WTC11 (cell line): ENCODE results near the gene PRIM1. TPM values are rescaled to one million over a fixed set of nuclear protein-coding genes. Genes with fewer than 3 reads are reported as not detected.

ENCODE experiments used
- ATAC-seq: fragments of 200-7000 bp; cut with Tn5 transposase; 2 replicates; pipeline ENCODE4 v1.10.0; 2021; ENCODE audit warnings: mild to moderate bottlenecking, moderate library complexity
- CTCF ChIA-PET: fragments of 300-600 bp; sonication (Branson Sonifier 250); formaldehyde crosslinking; loops from one replicate; lab custom pipeline; 2021; ENCODE audit warnings: antibody characterized with exemption; lab: Charles Lee
- POLR2A ChIA-PET: fragments of 350-600 bp; sonication (Branson Sonifier 250); formaldehyde crosslinking; loops from one replicate; lab custom pipeline; 2021; ENCODE audit warnings: antibody characterized with exemption; lab: Charles Lee
- DNase-seq: peaks from one replicate; pipeline ENCODE4 v3.0.0; 2021; ENCODE audit warnings: low spot score
- H3K27ac Mint-ChIP-seq: 2 replicates; pipeline ENCODE4 v1.8.0; 2021; ENCODE audit warnings: mixed read lengths
- H3K27me3 Mint-ChIP-seq: 2 replicates; pipeline ENCODE4 v1.8.0; 2021; ENCODE audit warnings: low read depth, mild to moderate bottlenecking, moderate library complexity, mixed read lengths
- H3K36me3 Mint-ChIP-seq: 2 replicates; pipeline ENCODE4 v1.8.0; 2021; ENCODE audit warnings: mixed read lengths
- H3K4me1 Mint-ChIP-seq: 2 replicates; pipeline ENCODE4 v1.8.0; 2022; ENCODE audit warnings: mixed read lengths
- H3K4me3 Mint-ChIP-seq: 2 replicates; pipeline ENCODE4 v1.8.0; 2021; ENCODE audit warnings: mild to moderate bottlenecking, moderate library complexity, mixed read lengths
- H3K9me3 Mint-ChIP-seq: 2 replicates; pipeline ENCODE4 v1.8.0; 2021; ENCODE audit warnings: mixed read lengths
- E2F1 ChIP-seq: sonication (generic); formaldehyde crosslinking; IDR thresholded peaks from 2 replicates; pipeline ENCODE4 v1.8.0; 2022; ENCODE audit warnings: mild to moderate bottlenecking, missing genetic modification reagents
- E2F4 ChIP-seq: sonication (generic); formaldehyde crosslinking; IDR thresholded peaks from 2 replicates; pipeline ENCODE4 v1.8.1; 2022; ENCODE audit warnings: low read depth, mild to moderate bottlenecking, moderate library complexity, missing genetic modification reagents, borderline replicate concordance
- ELF4 ChIP-seq: sonication (generic); formaldehyde crosslinking; IDR thresholded peaks from 2 replicates; pipeline ENCODE4 v1.8.1; 2022; ENCODE audit warnings: low read depth, mild to moderate bottlenecking, moderate library complexity, missing genetic modification reagents
- ETV6 ChIP-seq: sonication (generic); formaldehyde crosslinking; IDR thresholded peaks from 2 replicates; pipeline ENCODE4 v1.8.1; 2022; ENCODE audit warnings: mild to moderate bottlenecking, missing genetic modification reagents
- FOXP1 ChIP-seq: sonication (generic); formaldehyde crosslinking; IDR thresholded peaks from 2 replicates; pipeline ENCODE4 v1.8.0; 2022; ENCODE audit warnings: missing genetic modification reagents, mild to moderate bottlenecking, moderate library complexity, borderline replicate concordance
- FOXP4 ChIP-seq: sonication (generic); formaldehyde crosslinking; IDR thresholded peaks from 2 replicates; pipeline ENCODE4 v1.8.0; 2022; ENCODE audit warnings: mild to moderate bottlenecking, missing genetic modification reagents
- IRF1 ChIP-seq: sonication (generic); formaldehyde crosslinking; IDR thresholded peaks from 2 replicates; pipeline ENCODE4 v1.8.0; 2023; ENCODE audit warnings: missing genetic modification reagents
- IRF2 ChIP-seq: sonication (generic); formaldehyde crosslinking; IDR thresholded peaks from 2 replicates; pipeline ENCODE4 v1.8.0; 2022; ENCODE audit warnings: low read depth, missing genetic modification reagents, borderline replicate concordance
- JUN ChIP-seq: sonication (generic); formaldehyde crosslinking; IDR thresholded peaks from 2 replicates; pipeline ENCODE4 v1.8.0; 2023; ENCODE audit warnings: mild to moderate bottlenecking, missing genetic modification reagents
- KAT7 ChIP-seq: sonication (generic); formaldehyde crosslinking; IDR thresholded peaks from 2 replicates; pipeline ENCODE4 v1.8.1; 2023; ENCODE audit warnings: missing genetic modification reagents, mild to moderate bottlenecking, borderline replicate concordance
- MXD4 ChIP-seq: fragments of 250-450 bp; sonication (Bioruptor Pico); IDR thresholded peaks from 2 replicates; pipeline ENCODE4 v1.8.0; 2021; ENCODE audit warnings: mild to moderate bottlenecking, moderate library complexity, borderline replicate concordance
- NFYB ChIP-seq: sonication (generic); formaldehyde crosslinking; conservative IDR thresholded peaks from 2 replicates; pipeline ENCODE4 v1.8.0; 2022; ENCODE audit warnings: low read depth, missing genetic modification reagents
- NR2C2 ChIP-seq: sonication (generic); formaldehyde crosslinking; IDR thresholded peaks from 2 replicates; pipeline ENCODE4 v1.8.0; 2022; ENCODE audit warnings: mild to moderate bottlenecking, missing genetic modification reagents
- OVOL2 ChIP-seq: fragments of 250-450 bp; sonication (Bioruptor Pico); IDR thresholded peaks from 2 replicates; pipeline ENCODE4 v1.9.0; 2021; ENCODE audit warnings: mild to moderate bottlenecking, borderline replicate concordance
- PREB ChIP-seq: sonication (generic); formaldehyde crosslinking; IDR thresholded peaks from 2 replicates; pipeline ENCODE4 v1.8.1; 2022; ENCODE audit warnings: mild to moderate bottlenecking, missing genetic modification reagents, moderate library complexity, borderline replicate concordance
- STAT6 ChIP-seq: sonication (generic); formaldehyde crosslinking; conservative IDR thresholded peaks from 2 replicates; pipeline ENCODE4 v1.8.1; 2023; ENCODE audit warnings: mild to moderate bottlenecking, low read depth, missing genetic modification reagents, moderate library complexity
- TCF7 ChIP-seq: sonication (generic); formaldehyde crosslinking; IDR thresholded peaks from 2 replicates; pipeline ENCODE4 v1.8.0; 2022; ENCODE audit warnings: mild to moderate bottlenecking, low read depth, missing genetic modification reagents, moderate library complexity
- TEAD1 ChIP-seq: sonication (generic); formaldehyde crosslinking; IDR thresholded peaks from 2 replicates; pipeline ENCODE4 v1.8.0; 2022; ENCODE audit warnings: mild to moderate bottlenecking, missing genetic modification reagents
- TEAD4 ChIP-seq: sonication (generic); formaldehyde crosslinking; IDR thresholded peaks from 2 replicates; pipeline ENCODE4 v1.8.0; 2022; ENCODE audit warnings: mild to moderate bottlenecking, missing genetic modification reagents
- TP53 ChIP-seq: sonication (generic); formaldehyde crosslinking; IDR thresholded peaks from 2 replicates; pipeline ENCODE4 v1.8.1; 2023; ENCODE audit warnings: mild to moderate bottlenecking, missing genetic modification reagents
- USF1 ChIP-seq: sonication (generic); formaldehyde crosslinking; IDR thresholded peaks from 2 replicates; pipeline ENCODE4 v1.8.0; 2022; ENCODE audit warnings: mild to moderate bottlenecking, missing genetic modification reagents
- USF2 ChIP-seq: sonication (generic); formaldehyde crosslinking; IDR thresholded peaks from 2 replicates; pipeline ENCODE4 v1.8.1; 2023; ENCODE audit warnings: mild to moderate bottlenecking, missing genetic modification reagents, moderate library complexity
- ZNF232 ChIP-seq: sonication (generic); formaldehyde crosslinking; IDR thresholded peaks from 2 replicates; pipeline ENCODE4 v1.8.0; 2022; ENCODE audit warnings: mild to moderate bottlenecking, missing genetic modification reagents
- ZNF263 ChIP-seq: sonication (generic); formaldehyde crosslinking; IDR thresholded peaks from 2 replicates; pipeline ENCODE4 v1.8.1; 2022; ENCODE audit warnings: low read depth, mild to moderate bottlenecking, moderate library complexity, missing genetic modification reagents
- total RNA-seq: library from RNA; stranded (reverse); gene quantifications from 3 replicates; pipeline ENCODE4 v1.2.3, GENCODE V29; 2021

PRIM1 gene
- total RNA-seq, 1 experiment from 2014 or later = 54.0 TPM

DNA sequence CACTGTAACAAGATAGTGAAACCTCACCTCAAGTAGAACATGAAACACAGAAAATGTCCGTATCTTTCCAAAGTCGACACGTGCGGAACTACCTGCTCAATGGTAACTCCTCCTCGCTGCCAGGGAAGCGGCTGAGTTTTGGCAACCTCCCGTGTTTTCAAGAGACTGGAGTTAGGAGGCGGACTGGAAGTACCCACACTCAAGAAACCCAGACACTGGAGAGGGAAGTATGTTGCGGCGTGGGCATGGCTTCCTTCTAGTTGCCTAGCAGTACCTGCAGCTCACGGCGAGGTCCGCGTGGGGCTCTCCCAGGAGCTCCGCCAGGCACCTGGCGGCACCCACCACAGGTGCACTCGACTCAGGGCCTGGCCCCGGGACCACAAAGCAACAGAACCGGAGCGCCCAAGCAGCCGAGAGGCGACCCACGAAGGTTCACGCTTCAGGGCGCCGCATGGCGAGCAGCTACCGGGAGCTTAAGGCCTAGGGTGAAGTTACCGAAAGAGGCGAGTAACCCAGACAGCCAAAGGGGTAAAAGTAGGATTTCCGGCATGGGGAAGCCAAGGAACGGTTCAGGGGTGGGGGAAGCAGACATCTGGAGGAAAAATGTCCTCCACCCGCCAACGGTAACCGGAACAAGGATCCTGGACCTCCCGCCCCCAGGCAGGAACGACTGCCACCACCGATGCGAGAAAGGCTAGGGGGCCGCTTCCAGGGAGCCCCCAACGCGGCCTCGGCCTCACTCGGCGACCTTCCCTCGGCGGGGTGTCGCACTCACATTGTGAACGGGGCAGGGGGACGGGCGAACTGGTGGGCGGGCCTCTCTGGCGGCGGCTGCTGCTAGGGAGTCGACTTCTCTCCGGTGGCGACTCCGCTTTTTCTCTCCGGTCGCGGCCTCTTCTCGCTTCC is 64.6 kb downstream of the PRIM1 start (continued):
- TF ChIP-seq FOXP4 (CRISPR knock-in tag) = 0 out of 2 replicates have a peak, but pooled peaks have one; percentile 18
- peak; percentile 27; the same call in 1 of the 2 replicates for TF ChIP-seq E2F4 (CRISPR knock-in tag)
- no peak for TF ChIP-seq TEAD4 (CRISPR knock-in tag)
- TF ChIP-seq E2F1 (CRISPR knock-in tag) = no peak
- TF ChIP-seq ETV6 (CRISPR knock-in tag) = no peak
- TF ChIP-seq ELF4 (CRISPR knock-in tag) = 0 out of 2 replicates have a peak, but pooled peaks have one; percentile 74
- TF ChIP-seq USF2 = no peak
- TF ChIP-seq OVOL2 (CRISPR knock-in tag) = no peak
- TF ChIP-seq FOXP1 (CRISPR knock-in tag) = 0 out of 2 replicates have a peak, but pooled peaks have one; percentile 28
- TF ChIP-seq KAT7 (CRISPR knock-in tag) = peak; percentile 82; the same call in 1 of the 2 replicates
- 0 out of 2 replicates have a peak, but pooled peaks have one; percentile 38 for TF ChIP-seq ZNF263
- TF ChIP-seq USF1 = peak; percentile 51; the same call in 1 of the 2 replicates
- TF ChIP-seq TCF7 (CRISPR knock-in tag) = peak; percentile 50; the same call in 1 of the 2 replicates
- TF ChIP-seq TEAD1 (CRISPR knock-in tag) = no peak; the same call in 1 of the 2 replicates
- peak; percentile 88; the same call in 1 of the 2 replicates for TF ChIP-seq JUN (CRISPR knock-in tag)
- no peak for TF ChIP-seq MXD4
- peak; percentile 32; the same call in 1 of the 2 replicates for TF ChIP-seq NFYB (CRISPR knock-in tag)
- no peak for TF ChIP-seq NR2C2

DNA sequence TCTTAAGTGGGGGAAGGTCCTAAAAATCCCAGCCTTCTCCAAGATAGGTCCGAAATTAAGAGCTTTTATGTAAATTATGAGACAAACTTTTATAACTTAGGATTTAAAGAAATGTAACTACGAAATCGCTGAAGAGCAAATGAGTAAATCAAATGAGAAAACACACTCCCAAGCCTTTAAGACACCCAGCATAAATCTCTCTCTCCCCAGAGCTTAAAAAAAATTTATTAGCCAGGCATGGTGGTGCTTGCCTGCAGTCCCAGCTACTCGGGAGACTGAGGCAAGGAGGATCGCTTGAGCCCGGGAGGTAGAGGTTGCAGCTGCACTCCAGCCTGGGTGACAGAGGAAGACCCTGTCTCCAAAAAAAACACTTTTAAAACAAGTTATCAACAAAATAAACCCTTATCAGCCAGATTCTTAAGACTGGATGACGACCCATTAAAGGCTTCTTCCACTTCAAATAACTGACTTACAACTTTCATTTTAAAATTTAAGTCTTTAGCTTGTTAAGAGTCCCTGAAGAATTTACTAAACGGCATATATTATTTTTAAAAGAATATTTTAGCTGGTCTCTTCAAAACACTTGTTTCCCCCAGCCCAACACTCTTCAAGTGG is 67.3 kb downstream of the PRIM1 start:
- DNase-seq = peak; percentile 3
- no peaks in the 10 kb centered on the region; the same call in 1 of the 2 replicates for H3K27me3 Mint-ChIP-seq
- peaks cover 25% of the 10 kb centered on the region for H3K4me1 Mint-ChIP-seq
- H3K36me3 Mint-ChIP-seq = peaks cover 43% of the 10 kb centered on the region
- peak overlapping the region; percentile 67 for H3K27ac Mint-ChIP-seq
- CTCF ChIA-PET = interaction anchor here (0.6 to 2.3 kb wide), 2 partner anchors 50 to 78 kb away, joined by 3 to 10 read pairs; no protein-coding TSS in a partner anchor
- H3K9me3 Mint-ChIP-seq = no peaks in the 10 kb centered on the region
- POLR2A ChIA-PET = interaction anchor here (0.6 to 1.7 kb wide), 3 partner anchors 10 to 599 kb away, joined by 4 to 10 read pairs (median 5); no protein-coding TSS in a partner anchor
- H3K4me3 Mint-ChIP-seq = peak overlapping the region; percentile 99
- no peak for ATAC-seq
- TF ChIP-seq IRF2 (CRISPR knock-in tag) = no peak
- TF ChIP-seq TP53 (CRISPR knock-in tag) = no peak
- no peak for TF ChIP-seq STAT6 (CRISPR knock-in tag)
- no peak for TF ChIP-seq ZNF232 (CRISPR knock-in tag)
- no peak for TF ChIP-seq IRF1 (CRISPR knock-in tag)
- TF ChIP-seq PREB (CRISPR knock-in tag) = no peak
